K562 (cell line): ENCODE results near the gene CHRNA9. TPM values are rescaled to one million over a fixed set of nuclear protein-coding genes. Genes with fewer than 3 reads are reported as not detected.

ENCODE experiments used
- BACH1 ChIP-seq: fragments of 200-800 bp; sonication (Bioruptor generic); IDR thresholded peaks from 2 replicates; pipeline ENCODE4 v1.6.1; 2016; ENCODE audit warnings: missing genetic modification characterization, missing compliant biosample characterization
- CBFA2T3 ChIP-seq: fragments of 450-650 bp; IDR thresholded peaks from 2 replicates; pipeline ENCODE4 v1.6.1; 2017
- CTBP1 ChIP-seq: fragments of 450-650 bp; IDR thresholded peaks from 2 replicates; pipeline ENCODE4 v1.6.1; 2016; ENCODE audit warnings: borderline replicate concordance
- CXXC5 ChIP-seq: fragments of 250-450 bp; sonication (Bioruptor Pico); IDR thresholded peaks from 2 replicates; pipeline ENCODE4 v1.8.0; 2022; ENCODE audit warnings: inconsistent platforms, mild to moderate bottlenecking, moderate library complexity
- FOSL1 ChIP-seq: fragments of 200-800 bp; sonication (Bioruptor generic); conservative IDR thresholded peaks from 2 replicates; pipeline ENCODE4 v1.6.1; 2016; ENCODE audit warnings: missing genetic modification characterization, missing compliant biosample characterization
- GATAD2B ChIP-seq: fragments of 450-650 bp; IDR thresholded peaks from 2 replicates; pipeline ENCODE4 v1.6.1; 2017; ENCODE audit warnings: mild to moderate bottlenecking, borderline replicate concordance
- JUND ChIP-seq, 2 experiments: IDR thresholded peaks; 2 replicates in 1 of 2; 3 replicates in 1 of 2; pipeline ENCODE4 v1.6.1; 2011; ENCODE audit warnings: borderline replicate concordance in 2 of 2, low read depth in 2 of 2, low read length in 2 of 2, improper control_type of control experiment in 1 of 2, missing biosample characterization in 1 of 2, missing genetic modification characterization in 1 of 2, missing genetic modification reagents in 1 of 2
- KDM1A ChIP-seq, 2 experiments: fragments of 450-650 bp; IDR thresholded peaks; 2 replicates each; pipeline ENCODE4 v1.6.1; 2016; ENCODE audit warnings: mild to moderate bottlenecking in 2 of 2
- KLF13 ChIP-seq: fragments of 450-650 bp; IDR thresholded peaks from 2 replicates; pipeline ENCODE4 v1.6.1; 2016; ENCODE audit warnings: missing genetic modification characterization, low read depth, mild to moderate bottlenecking, missing compliant biosample characterization, moderate library complexity, borderline replicate concordance
- KLF6 ChIP-seq: fragments of 250-450 bp; sonication (Bioruptor Pico); IDR thresholded peaks from 2 replicates; pipeline ENCODE4 v1.4.0; 2020; ENCODE audit warnings: mild to moderate bottlenecking, moderate library complexity, borderline replicate concordance
- LARP7 ChIP-seq: fragments of 450-650 bp; IDR thresholded peaks from 2 replicates; pipeline ENCODE4 v1.6.1; 2016
- MCM2 ChIP-seq: fragments of 450-650 bp; IDR thresholded peaks from 2 replicates; pipeline ENCODE4 v1.6.1; 2017; ENCODE audit warnings: low read depth, mild to moderate bottlenecking
- MYBL2 ChIP-seq, 2 experiments: fragments of 450-650 bp in 1 of 2; sonication (generic) in 1 of 2; formaldehyde crosslinking in 1 of 2; IDR thresholded peaks; 2 replicates each; pipeline versions ENCODE4 v1.6.1 to v1.8.1; 2017 to 2022; ENCODE audit warnings: borderline replicate concordance in 1 of 2, inconsistent platforms in 1 of 2, low read depth in 1 of 2, mild to moderate bottlenecking in 1 of 2, missing genetic modification reagents in 1 of 2, moderate library complexity in 1 of 2
- RCOR1 ChIP-seq, 2 experiments: IDR thresholded peaks; 2 replicates each; pipeline ENCODE4 v1.6.1; 2012; ENCODE audit warnings: low read depth in 2 of 2, low read length in 2 of 2, borderline replicate concordance in 1 of 2, improper control_type of control experiment in 1 of 2
- ZNF146 ChIP-seq: IDR thresholded peaks from one replicate; pipeline ENCODE4 v1.6.1; 2018; ENCODE audit warnings: missing compliant biosample characterization; ENCODE audit not compliant: unreplicated experiment
- ZNF764 ChIP-seq: fragments of 250-450 bp; sonication (Bioruptor Pico); IDR thresholded peaks from 2 replicates; pipeline ENCODE4 v1.4.0; 2020; ENCODE audit warnings: low read depth, mild to moderate bottlenecking, moderate library complexity
- polyA plus RNA-seq, 8 experiments: library from polyadenylated mRNA; depleted of rRNA in 4 of 8; stranded (reverse) in 5 of 8; unstranded in 3 of 8; fragments of >200 nt; fragmentation: Nextera tagmentation in 2 of 8; fragmentation: Illumina TruSeq in 1 of 8; extraction: Ambion mirVana in 2 of 8; extraction: Trizol in 1 of 8; gene quantifications; 2 replicates each; pipeline versions ENCODE4 v1.2.1 to v1.2.3, GENCODE V29; 2011 to 2014; ENCODE audit warnings: inconsistent platforms in 1 of 8, missing spikeins in 1 of 8
- total RNA-seq, 7 experiments: library from RNA; depleted of rRNA in 6 of 7; stranded (reverse); fragments of >200 nt in 6 of 7; fragmentation: Illumina TruSeq in 2 of 7; extraction: Trizol in 2 of 7; gene quantifications; 2 replicates each; pipeline versions ENCODE4 v1.2.1 to v1.2.3, GENCODE V29; 2011 to 2021; ENCODE audit warnings: low replicate concordance in 1 of 7
- TF ChIP-seq, protein P1 (sequence below): sonication (generic); formaldehyde crosslinking; IDR thresholded peaks from 2 replicates; pipeline ENCODE4 v1.8.1; 2023; ENCODE audit warnings: mild to moderate bottlenecking, missing genetic modification reagents
- TF ChIP-seq, protein P2 (sequence below): sonication (generic); formaldehyde crosslinking; IDR thresholded peaks from 2 replicates; pipeline ENCODE4 v1.8.1; 2023; ENCODE audit warnings: mild to moderate bottlenecking, missing genetic modification reagents, moderate library complexity
- TF ChIP-seq, protein P3 (sequence below): fragments of 250-450 bp; sonication (Bioruptor Pico); IDR thresholded peaks from 2 replicates; pipeline ENCODE4 v1.6.1; 2021; ENCODE audit warnings: mild to moderate bottlenecking

Gene CHRNA9
- total and polyA plus RNA-seq, 9 of the 15 experiments (the other 6 are each of a cell fraction or from before 2014, with no cell fraction given) = not detected

DNA sequence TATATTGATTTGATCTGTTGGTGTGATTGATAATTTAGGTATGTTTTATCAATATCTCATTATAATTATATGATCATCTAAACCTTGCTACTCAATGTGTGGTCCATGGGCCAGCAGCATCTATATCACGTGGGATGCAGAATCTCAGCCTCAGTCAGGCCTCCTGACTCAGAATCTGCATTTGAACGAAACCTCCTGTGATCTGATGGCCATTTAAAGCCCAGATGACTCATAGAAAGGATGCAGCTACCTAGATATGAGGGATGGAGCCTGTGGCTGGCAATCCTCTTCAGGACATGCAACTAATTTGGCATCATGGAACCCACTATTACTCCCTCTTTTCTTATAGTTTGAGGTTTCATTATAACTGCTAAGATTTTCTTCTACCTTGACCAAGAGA, 11.3 kb upstream of the CHRNA9 start (continued):
- TF ChIP-seq KLF13 (no peak), GATAD2B (no peak), CTBP1 (peak; percentile 86), MYBL2 (IDR thresholded peaks at IDR 0.05; ENCODE audit: low read depth) (no peak), MYBL2 (CRISPR knock-in tag; IDR thresholded peaks at IDR 0.05; ENCODE audit: borderline replicate concordance) (no peak), BACH1 (tag) (no peak), ZNF146 (no peak), LARP7 (no peak), KDM1A (IDR thresholded peaks at IDR 0.05) (peak; percentile 64 to 69; a peak in 3 of 4 replicates), FOSL1 (peak; percentile 42; the same call in 1 of the 2 replicates), CXXC5 (CRISPR knock-in tag) (no peak), JUND (IDR thresholded peaks at IDR 0.05; ENCODE audit: borderline replicate concordance, low read depth, low read length) (peak; percentile 74; the same call in 1 of the 2 replicates), JUND (tag; IDR thresholded peaks at IDR 0.05; ENCODE audit: borderline replicate concordance, low read depth, low read length) (peak; percentile 44; the same call in 1 of the 3 replicates), CBFA2T3 (peak; percentile 12; the same call in 1 of the 2 replicates), ZNF764 (CRISPR knock-in tag) (no peak), MCM2 (no peak), RCOR1 (IDR thresholded peaks at IDR 0.05; ENCODE audit: borderline replicate concordance in 1 of 2, low read depth in 2 of 2, low read length in 2 of 2) (peak in 1 of 2 experiments; percentile 73; a peak in 2 of 4 replicates), KLF6 (CRISPR knock-in tag) (no peak)
- TF ChIP-seq, protein P1, sequence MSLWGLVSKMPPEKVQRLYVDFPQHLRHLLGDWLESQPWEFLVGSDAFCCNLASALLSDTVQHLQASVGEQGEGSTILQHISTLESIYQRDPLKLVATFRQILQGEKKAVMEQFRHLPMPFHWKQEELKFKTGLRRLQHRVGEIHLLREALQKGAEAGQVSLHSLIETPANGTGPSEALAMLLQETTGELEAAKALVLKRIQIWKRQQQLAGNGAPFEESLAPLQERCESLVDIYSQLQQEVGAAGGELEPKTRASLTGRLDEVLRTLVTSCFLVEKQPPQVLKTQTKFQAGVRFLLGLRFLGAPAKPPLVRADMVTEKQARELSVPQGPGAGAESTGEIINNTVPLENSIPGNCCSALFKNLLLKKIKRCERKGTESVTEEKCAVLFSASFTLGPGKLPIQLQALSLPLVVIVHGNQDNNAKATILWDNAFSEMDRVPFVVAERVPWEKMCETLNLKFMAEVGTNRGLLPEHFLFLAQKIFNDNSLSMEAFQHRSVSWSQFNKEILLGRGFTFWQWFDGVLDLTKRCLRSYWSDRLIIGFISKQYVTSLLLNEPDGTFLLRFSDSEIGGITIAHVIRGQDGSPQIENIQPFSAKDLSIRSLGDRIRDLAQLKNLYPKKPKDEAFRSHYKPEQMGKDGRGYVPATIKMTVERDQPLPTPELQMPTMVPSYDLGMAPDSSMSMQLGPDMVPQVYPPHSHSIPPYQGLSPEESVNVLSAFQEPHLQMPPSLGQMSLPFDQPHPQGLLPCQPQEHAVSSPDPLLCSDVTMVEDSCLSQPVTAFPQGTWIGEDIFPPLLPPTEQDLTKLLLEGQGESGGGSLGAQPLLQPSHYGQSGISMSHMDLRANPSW (CRISPR knock-in tag) = no peak
- TF ChIP-seq, protein P2, sequence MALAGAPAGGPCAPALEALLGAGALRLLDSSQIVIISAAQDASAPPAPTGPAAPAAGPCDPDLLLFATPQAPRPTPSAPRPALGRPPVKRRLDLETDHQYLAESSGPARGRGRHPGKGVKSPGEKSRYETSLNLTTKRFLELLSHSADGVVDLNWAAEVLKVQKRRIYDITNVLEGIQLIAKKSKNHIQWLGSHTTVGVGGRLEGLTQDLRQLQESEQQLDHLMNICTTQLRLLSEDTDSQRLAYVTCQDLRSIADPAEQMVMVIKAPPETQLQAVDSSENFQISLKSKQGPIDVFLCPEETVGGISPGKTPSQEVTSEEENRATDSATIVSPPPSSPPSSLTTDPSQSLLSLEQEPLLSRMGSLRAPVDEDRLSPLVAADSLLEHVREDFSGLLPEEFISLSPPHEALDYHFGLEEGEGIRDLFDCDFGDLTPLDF = no peak
- TF ChIP-seq, protein P3, sequence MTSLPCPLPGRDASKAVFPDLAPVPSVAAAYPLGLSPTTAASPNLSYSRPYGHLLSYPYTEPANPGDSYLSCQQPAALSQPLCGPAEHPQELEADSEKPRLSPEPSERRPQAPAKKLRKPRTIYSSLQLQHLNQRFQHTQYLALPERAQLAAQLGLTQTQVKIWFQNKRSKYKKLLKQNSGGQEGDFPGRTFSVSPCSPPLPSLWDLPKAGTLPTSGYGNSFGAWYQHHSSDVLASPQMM (CRISPR knock-in tag) = no peak
